ENCODE data around the gene L3MBTL1.
"Not testable (repeated sequence)": the region's sequence is repeated elsewhere in the genome, so short reads cannot be mapped to it uniquely, and the experiment has no call there.

The L3MBTL1 gene

DNA sequence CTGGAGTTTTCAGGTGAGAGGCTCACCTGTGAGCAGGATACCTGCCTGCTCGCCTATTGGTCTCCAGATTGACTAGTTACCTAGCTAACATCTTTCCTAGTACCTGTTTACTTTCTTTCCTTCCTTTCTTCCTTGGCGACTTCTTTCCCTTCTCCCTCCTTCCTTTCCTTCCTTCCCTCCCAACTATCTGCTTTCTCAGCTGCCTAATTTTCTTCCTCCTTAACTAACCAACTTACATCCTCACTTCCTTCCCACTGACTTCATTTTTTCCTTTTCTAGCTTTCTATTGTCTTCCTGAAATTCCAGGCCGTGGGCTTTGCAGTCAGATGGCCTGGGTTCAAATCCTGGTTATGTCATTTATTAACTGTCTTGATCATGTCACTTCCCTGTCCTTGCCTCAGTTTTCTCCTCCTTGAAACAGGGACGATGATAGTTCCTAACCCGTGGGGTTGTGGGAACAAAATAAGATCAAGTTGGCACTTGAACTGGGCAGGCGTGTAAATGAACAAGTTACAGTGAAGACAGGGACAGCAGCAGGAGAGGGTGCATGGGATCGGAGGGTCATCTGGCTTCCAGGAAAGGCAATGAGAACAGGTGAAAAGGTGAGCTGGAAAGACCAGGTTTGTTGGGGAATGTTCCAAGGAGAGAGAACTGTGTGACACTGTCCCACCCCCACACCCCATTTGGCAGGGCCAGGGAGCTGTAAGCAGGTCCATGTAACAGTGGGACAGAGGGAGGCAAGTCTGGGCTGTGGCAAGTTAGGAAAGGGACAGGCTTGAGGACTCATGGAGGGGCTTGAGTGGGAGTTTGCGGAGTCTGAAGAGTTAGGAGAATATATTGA is 51.9 kb downstream of the L3MBTL1 start:
- no peak for DNase-seq (ENCODE audit: low read depth in 2 of 2)

DNA sequence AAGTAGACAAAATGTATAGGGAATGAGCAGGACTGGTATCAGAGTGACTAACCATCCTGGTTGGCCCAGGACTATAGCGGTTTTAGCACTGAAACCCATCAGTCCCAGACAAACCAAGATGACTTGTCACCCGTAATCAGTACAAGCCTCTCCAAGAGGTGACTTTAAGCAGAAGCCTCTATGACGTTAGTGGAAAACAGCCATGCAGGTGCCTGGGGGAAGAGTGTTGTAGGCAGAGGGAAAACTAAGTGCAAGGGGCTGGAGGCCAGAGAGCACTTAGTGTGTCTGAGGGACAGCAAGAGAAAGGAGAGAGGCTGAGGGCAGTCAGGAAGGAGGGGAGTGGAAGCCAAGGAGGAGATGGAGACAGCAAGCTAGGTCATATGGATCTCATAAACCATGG is 53.5 kb downstream of the L3MBTL1 start:
- no peak for DNase-seq (ENCODE audit: low read depth in 2 of 2)

DNA sequence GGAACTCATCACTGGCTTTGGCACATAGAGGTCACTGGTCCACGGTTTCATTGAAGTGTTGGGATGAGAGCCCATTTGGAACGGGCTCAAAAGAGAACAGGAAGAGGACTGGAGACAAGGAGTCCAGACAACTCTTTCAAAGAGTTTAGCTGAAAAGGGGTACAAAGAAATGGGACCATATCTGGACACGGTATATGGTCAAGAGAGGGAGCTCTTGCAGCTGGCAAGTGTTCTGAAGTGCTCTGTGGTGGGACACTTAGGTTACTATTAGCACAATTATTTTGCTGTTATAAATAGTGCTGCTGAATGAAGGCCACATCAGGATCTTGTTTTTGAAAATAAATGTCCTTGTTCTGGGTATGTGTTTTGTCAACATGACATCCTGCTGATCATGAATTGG is 55.9 kb downstream of the L3MBTL1 start:
- no peak for DNase-seq (ENCODE audit: low read depth in 2 of 2)

DNA sequence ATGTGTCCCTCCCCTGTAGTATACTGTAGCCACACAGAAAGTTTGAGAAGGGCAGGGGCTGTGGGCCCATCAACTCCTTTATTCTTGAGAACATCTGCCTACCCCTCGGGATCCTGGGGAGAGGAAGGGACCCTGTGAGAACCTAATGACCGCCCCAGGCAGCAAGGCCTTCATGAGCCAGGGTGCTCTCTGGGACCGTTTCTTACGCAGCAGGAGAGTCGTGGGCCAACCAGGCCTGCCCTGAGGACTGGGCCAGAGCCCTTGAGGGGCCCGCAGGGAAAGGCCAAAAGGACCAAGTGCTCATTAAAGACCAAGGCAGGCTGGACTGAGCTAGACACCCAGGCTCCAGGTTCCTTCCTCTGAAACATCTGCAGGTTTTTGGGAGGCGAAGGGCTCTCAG is 56.5 kb downstream of the L3MBTL1 start:
- DNase-seq (ENCODE audit: low read depth in 2 of 2) = no peak

DNA sequence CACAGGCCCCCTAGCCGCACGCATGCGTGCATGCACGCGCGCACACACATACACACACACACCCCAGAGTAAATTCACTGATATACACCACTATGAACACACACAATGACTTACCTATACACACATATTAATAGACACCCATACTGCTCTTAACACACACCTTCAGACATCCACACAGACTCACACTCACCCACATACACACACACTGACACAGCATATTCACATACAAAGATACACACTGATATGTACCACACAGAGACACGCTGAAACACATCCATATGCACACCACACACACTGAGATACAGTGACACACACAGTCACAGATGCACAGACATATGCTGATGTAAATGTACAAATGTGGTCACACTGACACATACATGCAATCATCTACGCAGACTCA is 57.0 kb downstream of the L3MBTL1 start:
- DNase-seq (ENCODE audit: low read depth in 2 of 2) = no peak

DNA sequence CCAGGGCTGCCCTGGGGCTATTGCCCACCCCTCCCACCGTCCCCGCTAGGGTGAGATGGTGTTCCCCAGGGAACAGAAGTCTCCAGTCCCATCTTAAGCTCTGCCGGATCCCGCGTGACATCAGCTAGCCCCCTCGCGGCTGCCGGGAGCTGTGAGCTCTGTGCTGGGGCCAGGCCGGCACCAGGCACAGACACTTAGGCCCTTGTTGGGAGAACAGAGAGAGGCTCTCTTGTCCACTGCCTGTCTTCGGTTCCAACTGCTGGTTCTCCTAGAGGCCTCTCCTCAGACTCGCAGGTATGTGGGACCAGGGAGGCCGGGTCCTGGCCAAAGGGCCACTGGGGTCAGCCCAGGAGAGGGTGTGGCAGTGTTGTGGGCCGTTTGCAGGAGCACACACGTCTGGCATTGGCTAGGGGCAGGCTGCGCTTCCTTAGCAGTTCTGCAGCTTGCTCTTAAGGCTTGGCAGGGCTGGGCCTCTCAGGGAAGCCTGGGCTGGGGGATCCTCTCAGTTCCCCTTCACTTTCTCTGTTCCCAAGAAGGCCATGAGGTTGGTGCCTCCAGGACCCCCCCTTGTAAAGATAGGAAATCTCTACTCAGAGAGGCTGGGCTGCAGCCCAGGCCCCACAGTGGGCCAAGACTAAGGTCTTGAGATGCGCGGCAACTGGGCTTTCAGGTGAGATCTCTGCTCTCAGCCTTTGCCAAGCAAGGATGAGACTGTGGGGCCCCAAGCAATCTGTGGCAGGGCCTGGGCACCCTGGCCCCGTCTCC is 57.7 kb downstream of the L3MBTL1 start:
- no peak for DNase-seq (ENCODE audit: low read depth in 2 of 2)

DNA sequence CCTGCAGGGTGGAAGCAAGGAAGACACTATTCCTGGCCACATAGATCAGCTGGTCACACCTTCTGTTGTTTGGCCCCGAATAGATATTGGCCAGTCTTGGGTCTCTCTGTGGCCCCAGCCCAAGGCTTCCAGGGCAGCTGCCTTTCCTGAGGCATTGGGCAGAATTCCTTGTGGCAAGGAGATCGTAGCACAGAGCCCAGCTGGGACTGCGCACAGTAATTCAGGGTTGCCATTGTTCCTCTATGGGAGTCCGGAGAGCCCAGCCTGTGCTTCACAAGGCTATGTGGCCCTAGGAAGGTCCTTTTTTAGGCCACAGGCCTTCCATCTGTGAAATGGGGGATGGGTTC is 58.2 kb downstream of the L3MBTL1 start:
- DNase-seq (ENCODE audit: low read depth in 2 of 2) = no peak

DNA sequence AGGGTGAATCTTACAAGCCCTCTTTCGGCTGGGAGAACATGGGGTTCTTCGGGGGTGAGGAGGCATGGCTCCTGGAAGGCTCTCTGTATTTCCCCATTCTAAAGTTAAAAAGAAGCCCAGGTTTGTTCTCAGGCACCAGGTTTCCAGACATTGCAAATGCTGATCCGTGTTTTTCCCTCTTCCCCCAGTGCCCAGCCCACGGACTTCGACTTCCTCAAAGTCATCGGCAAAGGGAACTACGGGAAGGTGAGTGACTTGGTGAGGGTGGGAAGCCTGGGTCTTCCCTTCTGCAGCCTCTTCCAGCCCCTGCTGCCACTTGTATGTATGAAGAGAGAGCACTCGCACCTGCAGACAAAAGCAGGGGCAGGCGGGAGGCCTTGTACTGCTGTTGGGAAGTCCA is 60.0 kb downstream of the L3MBTL1 start:
- DNase-seq (ENCODE audit: low read depth in 2 of 2) = no peak

DNA sequence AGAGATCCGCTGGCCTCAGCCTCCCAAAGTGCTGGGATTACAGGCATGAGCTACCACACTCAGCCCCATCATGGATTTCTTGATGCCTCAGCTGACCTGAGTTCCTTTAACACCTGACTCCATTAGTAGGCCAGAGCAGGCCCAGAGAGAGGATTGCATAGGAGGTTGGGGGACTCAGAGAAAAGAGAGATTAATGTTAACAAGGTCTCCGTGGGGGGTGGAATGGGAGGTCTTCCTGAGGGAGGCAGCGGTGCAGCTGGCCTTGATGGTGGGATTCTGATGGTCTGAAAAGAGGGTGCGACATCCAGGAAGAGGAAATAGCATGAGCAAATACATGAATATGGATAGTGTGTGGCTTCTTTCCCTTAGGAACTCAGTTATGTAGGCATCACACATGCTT is 61.2 kb downstream of the L3MBTL1 start:
- DNase-seq (ENCODE audit: low read depth in 2 of 2) = no peak

DNA sequence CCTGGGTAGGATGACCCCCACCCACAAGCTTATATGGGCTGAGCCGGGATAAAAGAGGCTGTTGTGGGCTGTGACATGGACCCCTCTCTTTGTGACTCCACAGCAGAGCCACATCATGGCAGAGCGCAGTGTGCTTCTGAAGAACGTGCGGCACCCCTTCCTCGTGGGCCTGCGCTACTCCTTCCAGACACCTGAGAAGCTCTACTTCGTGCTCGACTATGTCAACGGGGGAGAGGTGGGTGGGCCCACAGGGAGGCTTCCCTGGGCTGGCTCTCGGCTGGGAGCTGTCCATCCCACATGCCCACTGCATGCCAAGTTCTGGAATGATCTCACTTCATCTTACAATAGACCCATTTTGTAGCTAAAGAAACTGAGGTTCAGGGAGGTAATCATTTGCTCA is 61.8 kb downstream of the L3MBTL1 start:
- DNase-seq (ENCODE audit: low read depth in 2 of 2) = no peak

DNA sequence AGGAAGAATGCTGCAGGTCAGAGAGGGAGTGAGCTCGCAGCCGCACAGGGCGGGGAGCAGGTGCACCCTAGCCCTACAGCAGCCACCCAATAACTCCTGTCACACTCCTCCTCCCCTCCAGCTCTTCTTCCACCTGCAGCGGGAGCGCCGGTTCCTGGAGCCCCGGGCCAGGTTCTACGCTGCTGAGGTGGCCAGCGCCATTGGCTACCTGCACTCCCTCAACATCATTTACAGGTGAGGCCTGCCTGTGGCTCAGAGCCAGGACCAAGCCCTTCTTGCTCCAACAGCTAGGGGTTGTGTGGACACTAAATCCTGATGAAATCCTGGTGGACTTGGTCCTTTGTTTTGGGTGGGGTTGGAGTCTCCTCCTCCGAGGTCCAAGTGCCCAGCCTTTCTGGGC is 63.0 kb downstream of the L3MBTL1 start:
- DNase-seq (ENCODE audit: low read depth in 2 of 2) = no peak

DNA sequence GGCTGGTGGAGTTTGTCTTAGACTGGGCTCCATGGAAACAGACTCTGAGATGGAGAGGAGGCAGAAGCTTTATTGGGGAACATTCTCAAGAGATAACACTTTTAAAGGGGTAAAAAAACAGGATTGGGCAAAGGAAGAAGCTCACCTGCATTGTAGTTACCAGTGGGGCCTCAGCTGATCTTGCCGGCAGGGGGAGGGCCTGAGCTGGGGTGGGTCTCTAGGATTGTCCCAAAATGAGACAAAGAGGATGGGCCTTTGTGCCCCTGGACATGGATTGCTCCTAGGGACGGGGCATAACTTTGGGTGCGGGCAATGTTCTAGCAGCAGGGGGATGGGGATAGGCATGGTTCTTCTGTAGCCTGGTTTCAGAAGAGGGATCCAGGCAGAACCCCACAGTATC is 63.8 kb downstream of the L3MBTL1 start:
- DNase-seq (ENCODE audit: low read depth in 2 of 2) = no peak

DNA sequence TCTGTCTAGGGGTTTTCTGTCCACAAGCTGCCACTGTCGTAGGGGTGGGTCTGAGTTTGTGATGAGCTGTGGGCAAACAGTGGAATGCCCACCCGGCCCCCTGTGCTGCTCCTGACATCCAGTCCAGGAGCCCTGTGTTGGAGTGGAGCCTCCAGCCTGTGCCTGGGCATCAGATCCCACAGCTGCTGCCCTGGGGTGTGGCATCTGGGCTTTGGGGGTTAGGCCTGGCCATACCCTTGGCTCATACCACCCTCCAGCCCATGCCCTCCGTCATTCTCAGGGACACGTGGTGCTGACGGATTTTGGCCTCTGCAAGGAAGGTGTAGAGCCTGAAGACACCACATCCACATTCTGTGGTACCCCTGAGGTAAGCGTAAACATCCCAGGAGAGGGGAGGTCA is 64.3 kb downstream of the L3MBTL1 start:
- no peak for DNase-seq (ENCODE audit: low read depth in 2 of 2)

DNA sequence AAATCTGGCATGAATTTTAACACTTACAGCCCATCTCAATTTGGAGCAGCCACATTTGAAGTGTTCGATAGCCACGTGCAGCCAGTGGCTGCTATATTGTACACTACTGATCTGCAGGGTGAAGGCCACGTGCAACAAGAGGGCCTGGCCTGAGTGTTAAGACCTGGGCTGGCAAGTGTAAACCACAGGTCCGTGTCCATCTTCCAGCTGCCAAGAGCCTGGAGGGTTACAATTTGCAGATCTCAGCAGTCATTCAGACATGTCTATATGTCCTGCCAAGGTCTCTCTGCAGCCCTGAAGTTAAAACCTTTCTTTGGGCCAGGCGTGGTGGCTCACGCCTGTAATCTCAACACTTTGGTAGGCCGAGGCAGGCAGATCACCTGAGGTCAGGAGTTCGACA is 65.4 kb downstream of the L3MBTL1 start:
- DNase-seq (ENCODE audit: low read depth in 2 of 2) = no peak

DNA sequence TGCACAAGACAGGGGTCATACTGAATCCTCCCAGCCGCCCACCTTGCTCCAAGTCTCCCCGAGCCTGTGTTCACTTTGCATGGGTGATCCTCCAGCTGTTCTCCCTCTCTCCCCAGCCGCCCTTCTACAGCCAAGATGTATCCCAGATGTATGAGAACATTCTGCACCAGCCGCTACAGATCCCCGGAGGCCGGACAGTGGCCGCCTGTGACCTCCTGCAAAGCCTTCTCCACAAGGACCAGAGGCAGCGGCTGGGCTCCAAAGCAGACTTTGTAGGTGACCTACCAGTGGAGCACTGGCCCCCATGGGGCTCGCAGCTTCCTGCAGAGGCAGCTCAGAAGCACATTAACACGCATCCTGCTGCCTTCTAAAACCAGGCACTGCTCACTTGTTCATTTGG is 68.6 kb downstream of the L3MBTL1 start:
- DNase-seq (ENCODE audit: low read depth in 2 of 2) = no peak

DNA sequence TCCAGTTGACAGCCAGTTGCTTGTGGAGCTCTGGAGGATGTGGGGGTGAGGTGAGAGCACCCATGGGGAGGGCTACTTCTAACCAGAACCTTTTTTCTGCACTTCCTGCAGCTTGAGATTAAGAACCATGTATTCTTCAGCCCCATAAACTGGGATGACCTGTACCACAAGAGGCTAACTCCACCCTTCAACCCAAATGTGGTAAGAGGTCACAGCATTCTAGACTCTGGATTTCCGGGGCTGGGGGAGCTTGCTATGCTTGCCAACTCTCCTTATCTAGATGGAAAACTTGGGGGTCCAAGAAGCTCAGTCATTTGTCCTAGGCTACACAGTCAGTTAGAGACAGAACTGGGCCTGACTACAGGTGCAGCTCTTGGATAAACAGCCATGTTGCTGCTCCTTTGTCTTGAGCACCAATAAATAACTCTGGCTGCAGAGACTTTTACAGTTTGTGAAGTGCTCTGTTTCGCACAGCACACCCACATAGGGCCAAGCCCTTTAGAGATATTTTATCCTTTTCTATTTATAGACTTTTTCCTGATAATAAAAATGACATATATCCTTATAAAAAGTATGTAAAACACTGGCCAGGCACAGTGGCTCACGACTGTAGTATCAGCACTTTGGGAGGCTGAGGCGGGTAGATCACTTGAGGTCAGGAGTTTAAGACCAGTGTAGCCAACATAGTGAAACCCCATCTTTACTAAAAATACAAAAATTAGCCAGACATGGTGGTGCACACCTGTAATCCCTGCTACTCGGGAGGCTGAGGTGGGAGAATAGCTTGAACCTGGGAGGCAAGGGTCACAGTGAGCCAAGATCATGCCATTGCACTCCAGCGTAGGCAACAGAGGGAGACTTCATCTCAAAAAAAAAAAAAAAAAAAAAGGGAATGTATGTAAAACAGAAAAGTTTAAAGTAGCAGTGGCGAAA is 72.6 kb downstream of the L3MBTL1 start:
- DNase-seq (ENCODE audit: low read depth in 2 of 2) = no peak

DNA sequence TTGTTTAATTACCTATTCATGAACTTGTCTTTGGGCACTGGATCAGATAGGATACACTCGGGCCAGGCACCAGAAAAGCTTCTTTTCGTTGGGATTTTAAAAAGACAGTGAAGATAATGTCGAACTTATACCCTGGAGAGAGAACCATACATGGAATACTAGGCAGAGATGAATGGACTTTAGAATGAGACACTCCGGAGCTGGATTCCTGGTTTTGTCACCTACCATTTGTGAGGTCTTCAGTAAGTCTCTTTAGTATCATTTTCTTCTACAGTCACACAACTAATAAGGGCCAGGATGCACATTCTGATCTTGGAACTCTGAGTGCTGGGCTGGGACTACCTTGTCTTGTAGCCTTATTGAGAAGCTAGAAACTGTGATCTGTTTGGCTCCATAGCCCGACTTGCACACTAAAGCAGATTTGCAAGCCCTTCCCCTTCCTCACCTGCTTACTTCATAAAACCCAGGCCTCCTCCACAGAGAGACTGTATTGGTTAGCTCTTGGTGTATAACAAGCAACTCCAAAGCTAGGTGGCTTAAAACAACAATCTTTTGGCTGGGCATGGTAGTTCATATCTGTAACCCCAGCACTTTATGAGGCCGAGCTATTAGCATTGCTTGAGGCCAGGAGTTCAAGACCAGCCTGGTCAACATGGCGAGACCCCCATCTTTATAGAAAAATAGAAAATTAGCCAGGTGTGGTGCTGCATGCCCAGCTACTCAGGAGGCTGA is 75.8 kb downstream of the L3MBTL1 start:
- no peak for DNase-seq (ENCODE audit: low read depth in 2 of 2)

DNA sequence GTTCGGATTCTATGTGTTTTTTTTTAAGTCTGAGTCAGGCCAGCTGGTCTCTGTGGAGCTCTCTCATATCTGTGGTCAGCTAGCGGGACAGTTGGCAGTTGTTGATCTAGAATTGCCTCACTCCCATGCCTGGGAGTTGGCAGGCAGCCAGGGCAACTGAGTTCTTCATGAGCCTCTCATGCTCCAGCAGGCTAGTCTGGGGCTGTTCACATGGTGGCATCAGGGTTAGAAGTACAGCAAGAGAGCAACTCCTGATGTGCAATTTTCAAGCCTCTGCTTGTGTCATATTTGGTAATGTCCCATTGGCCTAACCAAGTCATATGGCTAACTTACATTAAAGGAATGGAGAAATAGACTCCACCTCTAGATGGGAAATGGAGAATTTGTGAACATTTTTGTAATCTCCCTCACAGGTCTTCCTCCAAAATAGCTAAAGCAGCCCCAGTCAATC is 76.5 kb downstream of the L3MBTL1 start:
- no peak for DNase-seq (ENCODE audit: low read depth in 2 of 2)

DNA sequence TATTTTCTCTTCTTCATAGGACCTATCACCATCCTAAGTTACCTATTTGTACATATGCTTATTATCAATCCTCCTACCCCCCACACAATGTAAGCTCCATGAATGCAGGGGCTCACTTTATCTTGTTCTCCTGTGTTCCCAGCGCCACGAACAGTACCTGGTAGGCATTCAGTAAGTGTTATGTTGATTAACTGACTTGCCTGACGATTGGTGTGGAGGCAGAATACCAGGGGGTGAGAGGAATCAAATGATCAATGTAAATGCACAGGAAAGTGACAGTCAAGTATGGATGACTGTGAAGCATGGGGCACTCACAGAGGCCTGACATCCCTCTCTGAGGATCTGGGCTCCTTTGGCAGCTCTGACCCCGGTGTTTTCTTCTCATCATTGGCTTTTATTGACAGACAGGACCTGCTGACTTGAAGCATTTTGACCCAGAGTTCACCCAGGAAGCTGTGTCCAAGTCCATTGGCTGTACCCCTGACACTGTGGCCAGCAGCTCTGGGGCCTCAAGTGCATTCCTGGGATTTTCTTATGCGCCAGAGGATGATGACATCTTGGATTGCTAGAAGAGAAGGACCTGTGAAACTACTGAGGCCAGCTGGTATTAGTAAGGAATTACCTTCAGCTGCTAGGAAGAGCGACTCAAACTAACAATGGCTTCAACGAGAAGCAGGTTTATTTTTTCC is 77.1 kb downstream of the L3MBTL1 start:
- DNase-seq (ENCODE audit: low read depth in 2 of 2) = no peak

DNA sequence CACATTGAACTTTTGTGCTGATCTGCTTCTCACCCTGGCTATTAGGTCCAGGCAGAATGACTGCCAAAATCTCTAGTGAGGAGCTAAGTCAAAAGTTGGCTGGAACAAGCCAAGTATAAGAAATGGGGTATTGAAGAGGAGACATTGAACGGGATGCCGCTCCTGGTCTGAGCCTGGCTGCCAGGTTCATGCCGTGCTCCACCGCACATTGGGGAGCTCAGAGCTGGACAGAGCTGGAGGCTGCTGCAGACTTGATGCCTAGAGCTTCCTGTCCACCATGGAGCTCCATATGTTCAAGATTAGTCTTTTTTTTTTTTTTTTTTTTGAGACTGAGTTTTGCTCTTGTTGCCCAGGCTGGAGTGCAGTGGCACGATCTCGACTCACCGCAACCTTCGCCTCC is 79.1 kb downstream of the L3MBTL1 start:
- no peak for DNase-seq (ENCODE audit: low read depth in 2 of 2)

DNA sequence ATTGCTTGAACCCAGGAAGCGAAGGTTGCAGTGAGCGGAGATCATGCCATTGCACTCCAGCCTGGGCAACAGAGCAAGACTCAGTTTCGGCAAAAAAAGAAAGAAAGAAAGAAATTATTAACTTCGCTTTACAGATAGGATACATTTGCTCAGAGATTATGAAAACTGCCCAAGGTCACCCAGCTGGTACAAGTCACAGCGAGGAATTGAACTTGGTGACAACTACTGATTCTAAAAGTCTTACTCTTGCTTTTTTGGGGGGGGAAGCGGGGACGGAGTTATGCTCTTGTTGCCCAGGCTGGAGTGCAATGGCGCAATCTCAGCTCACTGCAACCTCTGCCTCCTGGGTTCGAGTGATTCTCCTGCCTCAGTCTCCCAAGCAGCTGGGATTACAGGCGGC is 81.0 kb downstream of the L3MBTL1 start:
- not testable (repeated sequence) for DNase-seq (ENCODE audit: low read depth in 2 of 2)

Data from stimulated activated CD4-positive, alpha-beta T cell treated with anti-CD3 and anti-CD28 coated beads, Interleukin-1b, Interleukin-23, amount 100 ng/mL, for 4 hours (primary cell).